ENCODE results near the gene ITIH2.

GRCh38 chr10:7752251-7752650, 49.1 kb downstream of the ITIH2 start:
- TF ChIP-seq CTCF (IDR thresholded peaks at IDR 0.05; ENCODE audit: low read depth, low read length) (no peak), EZH2phosphoT487 (IDR thresholded peaks at IDR 0.05; ENCODE audit: low read depth) (no peak)
